Mesothelial cell of epicardium (in vitro differentiated cells): ENCODE data around the gene VDAC2. TPM values are rescaled to one million over a fixed set of nuclear protein-coding genes. Genes with fewer than 3 reads are reported as not detected.
A peak's percentile ranks its signal among the peaks of the same experiment; 100 is the strongest.

Experiments used
- DNase-seq, 2 experiments: peaks; one replicate each; pipeline ENCODE4 v3.0.0; 2021; ENCODE audit warnings: low spot score in 2 of 2; ENCODE audit not compliant: unreplicated experiment in 2 of 2
- H3K27ac Mint-ChIP-seq: 2 replicates; pipeline ENCODE4 v1.8.0; 2021; ENCODE audit warnings: mixed read lengths
- H3K27me3 Mint-ChIP-seq: 2 replicates; pipeline ENCODE4 v1.8.0; 2021; ENCODE audit warnings: low read depth, mixed read lengths
- H3K36me3 Mint-ChIP-seq: 2 replicates; pipeline ENCODE4 v1.8.0; 2021; ENCODE audit warnings: mixed read lengths
- H3K4me1 Mint-ChIP-seq: 2 replicates; pipeline ENCODE4 v1.8.0; 2021; ENCODE audit warnings: mixed read lengths
- H3K4me3 Mint-ChIP-seq: 2 replicates; pipeline ENCODE4 v1.8.0; 2021; ENCODE audit warnings: mild to moderate bottlenecking, moderate library complexity, mixed read lengths
- H3K9me3 Mint-ChIP-seq: 2 replicates; pipeline ENCODE4 v1.8.0; 2021; ENCODE audit warnings: mixed read lengths
- CTCF ChIP-seq: fragments of 200-600 bp; sonication (generic); IDR thresholded peaks from one replicate; pipeline ENCODE4 v1.5.0; 2021; ENCODE audit warnings: antibody characterized with exemption; ENCODE audit not compliant: unreplicated experiment
- total RNA-seq: library from RNA; stranded (reverse); gene quantifications from 3 replicates; pipeline ENCODE4 v1.2.1, GENCODE V29; 2021

VDAC2 gene
- total RNA-seq, 1 donor from 2014 or later: 144 TPM

GRCh38 chr10:75261813-75262705 is 51.5 kb downstream of the VDAC2 start:
- Mint-ChIP-seq H3K36me3 (no peaks in the 10 kb centered on the region), H3K4me3 (no peak overlapping the region), H3K4me1 (peaks cover 34% of the 10 kb centered on the region), H3K27ac (peak overlapping the region; percentile 27), H3K27me3 (no peaks in the 10 kb centered on the region), H3K9me3 (no peaks in the 10 kb centered on the region)
- DNase-seq: no peak
- TF ChIP-seq CTCF: no peak

GRCh38 chr10:75263806-75264205 is 53.2 kb downstream of the VDAC2 start:
- Mint-ChIP-seq H3K36me3 (no peaks in the 10 kb centered on the region), H3K4me1 (peaks cover 34% of the 10 kb centered on the region), H3K4me3 (no peak overlapping the region), H3K27me3 (no peaks in the 10 kb centered on the region), H3K27ac (no peak overlapping the region), H3K9me3 (no peaks in the 10 kb centered on the region)
- no peak for TF ChIP-seq CTCF
- DNase-seq: no peak

GRCh38 chr10:75265856-75266255 is 55.3 kb downstream of the VDAC2 start:
- no peak overlapping the region for H3K27ac Mint-ChIP-seq
- no peaks in the 10 kb centered on the region for H3K27me3 Mint-ChIP-seq
- H3K4me3 Mint-ChIP-seq: no peak overlapping the region
- H3K36me3 Mint-ChIP-seq: no peaks in the 10 kb centered on the region
- DNase-seq: no peak
- peaks cover 34% of the 10 kb centered on the region for H3K4me1 Mint-ChIP-seq
- TF ChIP-seq CTCF: no peak
- peaks cover 3% of the 10 kb centered on the region for H3K9me3 Mint-ChIP-seq

- Mint-ChIP-seq H3K36me3 (no peaks in the 10 kb centered on the region), H3K27me3 (no peaks in the 10 kb centered on the region), H3K4me3 (no peak overlapping the region), H3K9me3 (peaks cover 4% of the 10 kb centered on the region), H3K27ac (no peak overlapping the region), H3K4me1 (peaks cover 28% of the 10 kb centered on the region)
- DNase-seq: no peak
- no peak for TF ChIP-seq CTCF
Measured at GRCh38 chr10:75266945-75267344, 56.3 kb downstream of the VDAC2 start.

- Mint-ChIP-seq H3K27ac (no peak overlapping the region), H3K36me3 (no peaks in the 10 kb centered on the region), H3K4me3 (no peak overlapping the region), H3K9me3 (peaks cover 4% of the 10 kb centered on the region), H3K27me3 (peaks cover 7% of the 10 kb centered on the region), H3K4me1 (peaks cover 13% of the 10 kb centered on the region)
- TF ChIP-seq CTCF: no peak
- no peak for DNase-seq
Measured at GRCh38 chr10:75269605-75270004, 59.0 kb downstream of the VDAC2 start.
